GM20431 (cell line): ENCODE data around the gene PEX14.
"Not testable (repeated sequence)": the region's sequence is repeated elsewhere in the genome, so short reads cannot be mapped to it uniquely, and the experiment has no call there.

ENCODE experiments used
- in situ Hi-C: fragments of 300-500 bp; cut with MseI, MboI; formaldehyde crosslinking; loops from one replicate; pipeline ENCODE4 v1.15.0; 2020; ENCODE audit warnings: low sequenced_read_pairs; ENCODE audit not compliant: unreplicated experiment

The PEX14 gene

GRCh38 chr1:10474613-10475507 lies at the start of gene PEX14:
PEX14 (plus strand) TSS chr1:10474950; CDS start chr1:10474967, 17 bp downstream.
- in situ Hi-C loops: no loop called here

GRCh38 chr1:10425826-10426534 lies 48.8 kb upstream of the PEX14 start:
- in situ Hi-C loops: not testable (repeated sequence)

GRCh38 chr1:10426535-10426848 lies 48.3 kb upstream of the PEX14 start:
- in situ Hi-C loops: not testable (repeated sequence)

- in situ Hi-C loops: no loop called here
Observed at GRCh38 chr1:10428984-10429383, 45.8 kb upstream of the PEX14 start.

GRCh38 chr1:10429868-10430215 lies 44.9 kb upstream of the PEX14 start:
- in situ Hi-C loops: no loop called here

- in situ Hi-C loops: no loop called here
Observed at GRCh38 chr1:10430216-10431069, 44.3 kb upstream of the PEX14 start, which contains the start of gene CENPS. CENPS (plus strand) TSS chr1:10430433; CDS start chr1:10430518, 85 bp downstream.

- in situ Hi-C loops: no loop called here
Observed at GRCh38 chr1:10431070-10431730, 43.5 kb upstream of the PEX14 start.

- in situ Hi-C loops: no loop called here
Observed at GRCh38 chr1:10432910-10433700, 41.6 kb upstream of the PEX14 start.

GRCh38 chr1:10433790-10434189 lies 41.0 kb upstream of the PEX14 start:
- in situ Hi-C loops: no loop called here

GRCh38 chr1:10434590-10434989 lies 40.2 kb upstream of the PEX14 start:
- in situ Hi-C loops: no loop called here

- in situ Hi-C loops: no loop called here
Observed at GRCh38 chr1:10437052-10437451, 37.7 kb upstream of the PEX14 start.

- in situ Hi-C loops: no loop called here
Observed at GRCh38 chr1:10438677-10439163, 36.0 kb upstream of the PEX14 start.

GRCh38 chr1:10440305-10440704 lies 34.4 kb upstream of the PEX14 start:
- in situ Hi-C loops: no loop called here

GRCh38 chr1:10440794-10441193 lies 34.0 kb upstream of the PEX14 start:
- in situ Hi-C loops: no loop called here

- in situ Hi-C loops: no loop called here
Observed at GRCh38 chr1:10444248-10444647, 30.5 kb upstream of the PEX14 start.

GRCh38 chr1:10444795-10445397 lies 29.9 kb upstream of the PEX14 start:
- in situ Hi-C loops: no loop called here

- in situ Hi-C loops: no loop called here
Observed at GRCh38 chr1:10446790-10447422, 27.8 kb upstream of the PEX14 start.

GRCh38 chr1:10449751-10450150 lies 25.0 kb upstream of the PEX14 start, which contains the start of gene CORT:
CORT (plus strand) TSS chr1:10450031; CDS start chr1:10450224, 193 bp downstream.
- in situ Hi-C loops: no loop called here
